Measurements from ENCODE around the gene HMGN1.
"Not testable (repeated sequence)": the region's sequence is repeated elsewhere in the genome, so short reads cannot be mapped to it uniquely, and the experiment has no call there.

The HMGN1 gene

GRCh38 chr21:39348355-39349210, at the start of gene HMGN1:
Gene HMGN1 (minus strand): TSS chr21:39349088. CDS start chr21:39348917, 171 bp downstream.
- peak; percentile 77 for DNase-seq (ENCODE audit: low spot score)

- DNase-seq (ENCODE audit: low spot score), result no peak
Measured at GRCh38 chr21:39397646-39398385, 48.9 kb upstream of the HMGN1 start.

GRCh38 chr21:39392981-39393380, 44.1 kb upstream of the HMGN1 start:
- DNase-seq (ENCODE audit: low spot score), result no peak

- DNase-seq (ENCODE audit: low spot score), result no peak
Measured at GRCh38 chr21:39390212-39390765, 41.4 kb upstream of the HMGN1 start.

- DNase-seq (ENCODE audit: low spot score), result no peak
Measured at GRCh38 chr21:39388811-39389155, 39.9 kb upstream of the HMGN1 start.

GRCh38 chr21:39388038-39388810, 39.3 kb upstream of the HMGN1 start:
- peak; percentile 76 for DNase-seq (ENCODE audit: low spot score)

- peak; percentile 74 for DNase-seq (ENCODE audit: low spot score)
Measured at GRCh38 chr21:39387461-39388037, 38.7 kb upstream of the HMGN1 start.

GRCh38 chr21:39386899-39387298, 38.0 kb upstream of the HMGN1 start:
- DNase-seq (ENCODE audit: low spot score), result no peak

- DNase-seq (ENCODE audit: low spot score), result no peak
Measured at GRCh38 chr21:39386194-39386593, 37.3 kb upstream of the HMGN1 start.

- DNase-seq (ENCODE audit: low spot score), result peak; percentile 60
Measured at GRCh38 chr21:39385299-39386145, 36.6 kb upstream of the HMGN1 start.

- DNase-seq (ENCODE audit: low spot score), result peak; percentile 45
Measured at GRCh38 chr21:39384674-39385298, 35.9 kb upstream of the HMGN1 start.

- DNase-seq (ENCODE audit: low spot score), result not testable (repeated sequence)
Measured at GRCh38 chr21:39382096-39382495, 33.2 kb upstream of the HMGN1 start.

- DNase-seq (ENCODE audit: low spot score), result no peak
Measured at GRCh38 chr21:39381009-39381408, 32.1 kb upstream of the HMGN1 start.

GRCh38 chr21:39379986-39380891, 31.4 kb upstream of the HMGN1 start:
- peak; percentile 94 for DNase-seq (ENCODE audit: low spot score)

GRCh38 chr21:39377444-39378050, 28.7 kb upstream of the HMGN1 start:
- peak; percentile 78 for DNase-seq (ENCODE audit: low spot score)

GRCh38 chr21:39375446-39375845, 26.6 kb upstream of the HMGN1 start:
- DNase-seq (ENCODE audit: low spot score), result no peak

GRCh38 chr21:39374046-39374445, 25.2 kb upstream of the HMGN1 start:
- DNase-seq (ENCODE audit: low spot score), result no peak

GRCh38 chr21:39373634-39374033, 24.7 kb upstream of the HMGN1 start:
- peak; percentile 52 for DNase-seq (ENCODE audit: low spot score)

GRCh38 chr21:39369896-39370288, 21.0 kb upstream of the HMGN1 start:
- not testable (repeated sequence) for DNase-seq (ENCODE audit: low spot score)

All from kidney capillary endothelial cell (primary cell).